GM12892 (cell line): ENCODE measurements around the gene ZNF354C.

Experiments used
- POLR2A ChIP-seq: IDR thresholded peaks from 2 replicates; pipeline ENCODE4 v1.6.1; 2011; ENCODE audit warnings: low read depth, low read length, control low read depth
- POLR2AphosphoS5 ChIP-seq: IDR thresholded peaks from 2 replicates; pipeline ENCODE4 v1.6.1; 2011; ENCODE audit warnings: low read depth, low read length, control low read depth
- TAF1 ChIP-seq: IDR thresholded peaks from 2 replicates; pipeline ENCODE4 v1.6.1; 2011; ENCODE audit warnings: low read depth, mild to moderate bottlenecking, control low read depth, low read length, borderline replicate concordance

- TF ChIP-seq POLR2A, result no peak
- no peak for TF ChIP-seq POLR2AphosphoS5
- TF ChIP-seq TAF1, result no peak
Observed at GRCh38 chr5:179131321-179131835, 71.2 kb downstream of the ZNF354C start.
